K562 (cell line): ENCODE results near the gene CCDC117. TPM values are rescaled to one million over a fixed set of nuclear protein-coding genes. Genes with fewer than 3 reads are reported as not detected.
A peak's percentile ranks its signal among the peaks of the same experiment; 100 is the strongest.

Source experiments
- ASH1L ChIP-seq: fragments of 450-650 bp; IDR thresholded peaks from 2 replicates; pipeline ENCODE4 v1.6.1; 2018; ENCODE audit warnings: borderline replicate concordance, mild to moderate bottlenecking, low read depth; ENCODE audit not compliant: partially characterized antibody
- ATF1 ChIP-seq, 2 experiments: fragments of 450-650 bp in 1 of 2; IDR thresholded peaks; 2 replicates each; pipeline ENCODE4 v1.6.1; 2016; ENCODE audit warnings: missing compliant biosample characterization in 1 of 2, missing genetic modification characterization in 1 of 2
- CBX2 ChIP-seq: fragments of 200-600 bp; sonication (generic); IDR thresholded peaks from one replicate; pipeline ENCODE4 v1.6.1; 2012; ENCODE audit warnings: mild to moderate bottlenecking, low read length, inconsistent platforms; ENCODE audit not compliant: insufficient read depth, poor library complexity, severe bottlenecking
- GTF2E2 ChIP-seq: fragments of 200-800 bp; sonication (Bioruptor generic); IDR thresholded peaks from 2 replicates; pipeline ENCODE4 v1.6.1; 2016; ENCODE audit warnings: missing genetic modification characterization, missing compliant biosample characterization
- HNRNPLL ChIP-seq: fragments of 200-400 bp; formaldehyde crosslinking; IDR thresholded peaks from 2 replicates; pipeline ENCODE4 v1.6.1; 2017; ENCODE audit warnings: low read length, low read depth, mild to moderate bottlenecking; ENCODE audit not compliant: poor library complexity, severe bottlenecking
- NFRKB ChIP-seq: fragments of 450-650 bp; IDR thresholded peaks from 2 replicates; pipeline ENCODE4 v1.6.1; 2016; ENCODE audit warnings: low read depth
- NR2C2 ChIP-seq, 2 experiments: fragments of 200-800 bp in 1 of 2; sonication (Bioruptor generic) in 1 of 2; sonication (generic) in 1 of 2; formaldehyde crosslinking in 1 of 2; IDR thresholded peaks; 2 replicates each; pipeline versions ENCODE4 v1.6.1 to v1.8.0; 2016 to 2022; ENCODE audit warnings: mild to moderate bottlenecking in 1 of 2, missing compliant biosample characterization in 1 of 2, missing genetic modification characterization in 1 of 2, missing genetic modification reagents in 1 of 2
- PHF21A ChIP-seq: fragments of 450-650 bp; IDR thresholded peaks from 2 replicates; pipeline ENCODE4 v1.6.1; 2017; ENCODE audit warnings: low read depth, borderline replicate concordance
- RAD51 ChIP-seq: fragments of 450-650 bp; IDR thresholded peaks from 2 replicates; pipeline ENCODE4 v1.7.1; 2016; ENCODE audit warnings: low read depth, mild to moderate bottlenecking, borderline replicate concordance
- RBFOX2 ChIP-seq: fragments of 200-400 bp; formaldehyde crosslinking; IDR thresholded peaks from 2 replicates; pipeline ENCODE4 v1.6.1; 2017; ENCODE audit warnings: low read depth, mild to moderate bottlenecking, low read length, moderate library complexity
- RFX5 ChIP-seq: IDR thresholded peaks from 2 replicates; pipeline ENCODE4 v1.6.1; 2011; ENCODE audit warnings: low read depth, mild to moderate bottlenecking, improper control_type of control experiment, low read length
- SAP30 ChIP-seq: fragments of 200-600 bp; sonication (generic); IDR thresholded peaks from 2 replicates; pipeline ENCODE4 v1.6.1; 2012; ENCODE audit warnings: borderline replicate concordance, low read depth, mild to moderate bottlenecking, moderate library complexity, low read length, control low read depth, inconsistent platforms; ENCODE audit not compliant: insufficient read depth, poor library complexity, severe bottlenecking
- SMARCE1 ChIP-seq: fragments of 450-650 bp; IDR thresholded peaks from 2 replicates; pipeline ENCODE4 v1.7.1; 2016; ENCODE audit warnings: mild to moderate bottlenecking
- SRSF7 ChIP-seq: fragments of 200-400 bp; formaldehyde crosslinking; optimal IDR thresholded peaks from 2 replicates; pipeline ENCODE3; 2017; ENCODE audit warnings: mild to moderate bottlenecking, low read depth, low read length
- TFAM ChIP-seq: fragments of 250-450 bp; sonication (Bioruptor Pico); conservative IDR thresholded peaks from 2 replicates; pipeline ENCODE4 v1.5.0; 2021; ENCODE audit warnings: mild to moderate bottlenecking, moderate library complexity
- ZNF184 ChIP-seq: sonication (generic); formaldehyde crosslinking; IDR thresholded peaks from 2 replicates; pipeline ENCODE4 v1.5.0; 2020; ENCODE audit warnings: missing genetic modification reagents
- ZNF263 ChIP-seq: sonication (generic); formaldehyde crosslinking; IDR thresholded peaks from 2 replicates; pipeline ENCODE4 v1.8.0; 2022; ENCODE audit warnings: mild to moderate bottlenecking, missing genetic modification reagents, borderline replicate concordance
- ZNF324 ChIP-seq: fragments of 250-450 bp; sonication (Bioruptor Pico); IDR thresholded peaks from 2 replicates; pipeline ENCODE4 v1.4.0; 2020; ENCODE audit warnings: mild to moderate bottlenecking
- ZNF551 ChIP-seq: fragments of 250-450 bp; sonication (Bioruptor Pico); IDR thresholded peaks from 2 replicates; pipeline ENCODE4 v1.5.0; 2021; ENCODE audit warnings: mild to moderate bottlenecking, moderate library complexity
- ZSCAN32 ChIP-seq: fragments of 450-650 bp; formaldehyde crosslinking; IDR thresholded peaks from 2 replicates; pipeline ENCODE4 v1.4.0; 2020; ENCODE audit warnings: mild to moderate bottlenecking, moderate library complexity
- polyA plus RNA-seq, 8 experiments: library from polyadenylated mRNA; depleted of rRNA in 4 of 8; stranded (reverse) in 5 of 8; unstranded in 3 of 8; fragments of >200 nt; fragmentation: Nextera tagmentation in 2 of 8; fragmentation: Illumina TruSeq in 1 of 8; extraction: Ambion mirVana in 2 of 8; extraction: Trizol in 1 of 8; gene quantifications; 2 replicates each; pipeline versions ENCODE4 v1.2.1 to v1.2.3, GENCODE V29; 2011 to 2014; ENCODE audit warnings: inconsistent platforms in 1 of 8, missing spikeins in 1 of 8
- total RNA-seq, 7 experiments: library from RNA; depleted of rRNA in 6 of 7; stranded (reverse); fragments of >200 nt in 6 of 7; fragmentation: Illumina TruSeq in 2 of 7; extraction: Trizol in 2 of 7; gene quantifications; 2 replicates each; pipeline versions ENCODE4 v1.2.1 to v1.2.3, GENCODE V29; 2011 to 2021; ENCODE audit warnings: low replicate concordance in 1 of 7
- TF ChIP-seq, protein P1 (sequence below), 3 experiments: fragments of 200-800 bp in 1 of 3; sonication (Bioruptor generic) in 1 of 3; sonication (generic) in 1 of 3; formaldehyde crosslinking in 1 of 3; IDR thresholded peaks; 2 replicates each; pipeline versions ENCODE4 v1.6.1 to v1.8.0; 2016 to 2022; ENCODE audit warnings: mild to moderate bottlenecking in 2 of 3, missing compliant biosample characterization in 2 of 3, missing genetic modification characterization in 2 of 3, missing genetic modification reagents in 1 of 3
- TF ChIP-seq, protein P2 (sequence below), 2 experiments: fragments of 250-450 bp in 1 of 2; fragments of 450-650 bp in 1 of 2; sonication (Bioruptor Pico) in 1 of 2; IDR thresholded peaks; 2 replicates each; pipeline versions ENCODE4 v1.6.1 to v1.8.0; 2016 to 2021; ENCODE audit warnings: mild to moderate bottlenecking in 2 of 2, moderate library complexity in 2 of 2, missing compliant biosample characterization in 1 of 2, missing genetic modification characterization in 1 of 2
- TF ChIP-seq, protein P3 (sequence below): fragments of 450-650 bp; IDR thresholded peaks from 2 replicates; pipeline ENCODE4 v1.6.1; 2016; ENCODE audit warnings: mild to moderate bottlenecking

Gene CCDC117
- total and polyA plus RNA-seq, 9 of the 15 experiments (the other 6 are each of a cell fraction or from before 2014, with no cell fraction given): 5.7 to 23.3 (median 15.8) TPM

DNA sequence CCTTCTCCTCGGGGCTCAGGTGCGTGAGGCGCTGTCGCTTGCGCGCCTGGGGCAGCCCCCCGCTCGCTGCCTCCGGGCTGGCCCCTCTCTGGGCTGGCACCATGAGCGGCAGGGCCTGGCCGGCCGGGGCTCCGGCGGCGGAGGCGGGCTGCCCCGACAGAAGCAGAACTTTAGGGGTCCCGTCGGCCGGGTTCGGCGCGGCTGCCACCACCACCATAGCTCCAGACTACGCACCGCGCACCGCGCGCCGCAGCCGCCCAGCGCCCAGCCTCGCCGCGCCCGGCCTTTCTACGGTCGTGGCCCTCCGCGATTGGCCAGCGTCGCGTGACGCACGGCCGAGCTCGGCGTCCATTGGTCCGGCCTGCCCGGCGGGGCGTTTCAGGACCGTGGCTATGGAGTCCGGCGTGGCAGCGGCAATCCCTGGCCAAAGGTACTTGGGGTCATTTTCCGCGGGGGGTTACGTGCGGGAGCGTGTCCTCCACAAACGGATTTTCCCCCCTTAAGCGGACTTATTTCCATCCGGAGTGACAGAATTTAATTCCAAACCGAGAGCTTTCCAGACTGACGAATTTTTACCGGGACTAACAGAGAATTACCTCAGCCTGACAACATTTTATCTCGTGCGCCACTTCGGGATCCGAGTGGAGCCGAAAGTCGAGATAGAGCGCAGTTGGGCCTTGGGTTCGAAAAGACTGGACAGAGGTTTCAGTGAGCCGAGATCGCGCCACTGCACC lies 28.0 kb downstream of the CCDC117 start, which contains the start of gene XBP1 (continued):
- TF ChIP-seq RBFOX2: peak; percentile 100
- TF ChIP-seq HNRNPLL: peak; percentile 76
- TF ChIP-seq SAP30: peak; percentile 54
- TF ChIP-seq NR2C2 (CRISPR knock-in tag; IDR thresholded peaks at IDR 0.05): 0 out of 2 replicates have a peak, but pooled peaks have one; percentile 9
- TF ChIP-seq NR2C2 (tag; IDR thresholded peaks at IDR 0.05): peak; percentile 37; the same call in 1 of the 2 replicates
- TF ChIP-seq ASH1L: no peak
- no peak for TF ChIP-seq ZNF324 (CRISPR knock-in tag)
- TF ChIP-seq, protein P1, sequence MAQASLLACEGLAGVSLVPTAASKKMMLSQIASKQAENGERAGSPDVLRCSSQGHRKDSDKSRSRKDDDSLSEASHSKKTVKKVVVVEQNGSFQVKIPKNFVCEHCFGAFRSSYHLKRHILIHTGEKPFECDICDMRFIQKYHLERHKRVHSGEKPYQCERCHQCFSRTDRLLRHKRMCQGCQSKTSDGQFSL (CRISPR knock-in tag; IDR thresholded peaks at IDR 0.05): no peak
- TF ChIP-seq, protein P1 (tag; IDR thresholded peaks at IDR 0.05): no peak
- TF ChIP-seq GTF2E2: peak; percentile 89
- TF ChIP-seq ZNF551 (CRISPR knock-in tag): no peak
- no peak for TF ChIP-seq PHF21A
- no peak for TF ChIP-seq ZNF184 (CRISPR knock-in tag)
- TF ChIP-seq ZSCAN32 (CRISPR knock-in tag): no peak
- TF ChIP-seq SRSF7: no peak
- TF ChIP-seq, protein P2, sequence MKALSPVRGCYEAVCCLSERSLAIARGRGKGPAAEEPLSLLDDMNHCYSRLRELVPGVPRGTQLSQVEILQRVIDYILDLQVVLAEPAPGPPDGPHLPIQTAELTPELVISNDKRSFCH (CRISPR knock-in tag; IDR thresholded peaks at IDR 0.05): no peak
- TF ChIP-seq, protein P2 (tag; IDR thresholded peaks at IDR 0.05): no peak
- TF ChIP-seq RAD51: no peak
- peak; percentile 90 for TF ChIP-seq NFRKB
- no peak for TF ChIP-seq CBX2
- no peak for TF ChIP-seq TFAM (CRISPR knock-in tag)
- TF ChIP-seq ATF1 (CRISPR knock-in tag; IDR thresholded peaks at IDR 0.05): no peak
- TF ChIP-seq ATF1 (tag; IDR thresholded peaks at IDR 0.05): peak; percentile 95
- TF ChIP-seq, protein P3, sequence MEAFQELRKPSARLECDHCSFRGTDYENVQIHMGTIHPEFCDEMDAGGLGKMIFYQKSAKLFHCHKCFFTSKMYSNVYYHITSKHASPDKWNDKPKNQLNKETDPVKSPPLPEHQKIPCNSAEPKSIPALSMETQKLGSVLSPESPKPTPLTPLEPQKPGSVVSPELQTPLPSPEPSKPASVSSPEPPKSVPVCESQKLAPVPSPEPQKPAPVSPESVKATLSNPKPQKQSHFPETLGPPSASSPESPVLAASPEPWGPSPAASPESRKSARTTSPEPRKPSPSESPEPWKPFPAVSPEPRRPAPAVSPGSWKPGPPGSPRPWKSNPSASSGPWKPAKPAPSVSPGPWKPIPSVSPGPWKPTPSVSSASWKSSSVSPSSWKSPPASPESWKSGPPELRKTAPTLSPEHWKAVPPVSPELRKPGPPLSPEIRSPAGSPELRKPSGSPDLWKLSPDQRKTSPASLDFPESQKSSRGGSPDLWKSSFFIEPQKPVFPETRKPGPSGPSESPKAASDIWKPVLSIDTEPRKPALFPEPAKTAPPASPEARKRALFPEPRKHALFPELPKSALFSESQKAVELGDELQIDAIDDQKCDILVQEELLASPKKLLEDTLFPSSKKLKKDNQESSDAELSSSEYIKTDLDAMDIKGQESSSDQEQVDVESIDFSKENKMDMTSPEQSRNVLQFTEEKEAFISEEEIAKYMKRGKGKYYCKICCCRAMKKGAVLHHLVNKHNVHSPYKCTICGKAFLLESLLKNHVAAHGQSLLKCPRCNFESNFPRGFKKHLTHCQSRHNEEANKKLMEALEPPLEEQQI: no peak
- no peak for TF ChIP-seq RFX5
- TF ChIP-seq SMARCE1: 0 out of 2 replicates have a peak, but pooled peaks have one; percentile 11
- no peak for TF ChIP-seq ZNF263 (CRISPR knock-in tag)
